NCI-H345 treated with DMSO at 0.1 percent for 48 hours (cell line): ENCODE results near the gene PSME1.
A peak's percentile ranks its signal among the peaks of the same experiment; 100 is the strongest.

Experiments used
- DNase-seq: peaks from one replicate; lab custom pipeline; 2025; ENCODE audit not compliant: unreplicated experiment; lab: John Stamatoyannopoulos, UW

Gene PSME1

GRCh38 chr14:24171422-24172260 lies 35.6 kb downstream of the PSME1 start, which contains the start of gene REC8:
Gene REC8 (plus strand): TSS chr14:24172080. CDS start chr14:24172553, 473 bp downstream.
- DNase-seq, result peak; percentile 74

- no peak for DNase-seq
Measured at GRCh38 chr14:24172261-24172860, 36.4 kb downstream of the PSME1 start.

GRCh38 chr14:24172871-24173281 lies 36.9 kb downstream of the PSME1 start:
- DNase-seq, result no peak

- DNase-seq, result no peak
Measured at GRCh38 chr14:24176599-24176998, 40.6 kb downstream of the PSME1 start.

- DNase-seq, result no peak
Measured at GRCh38 chr14:24177041-24177825, 41.2 kb downstream of the PSME1 start.

- DNase-seq, result no peak
Measured at GRCh38 chr14:24177891-24178290, 41.9 kb downstream of the PSME1 start.

- no peak for DNase-seq
Measured at GRCh38 chr14:24178399-24179178, 42.6 kb downstream of the PSME1 start.

GRCh38 chr14:24179294-24179960 lies 43.4 kb downstream of the PSME1 start:
- DNase-seq, result no peak

- DNase-seq, result no peak
Measured at GRCh38 chr14:24179961-24180796, 44.2 kb downstream of the PSME1 start.

- no peak for DNase-seq
Measured at GRCh38 chr14:24181371-24182077, 45.5 kb downstream of the PSME1 start.

GRCh38 chr14:24182110-24182882 lies 46.3 kb downstream of the PSME1 start:
- DNase-seq, result no peak

- DNase-seq, result no peak
Measured at GRCh38 chr14:24183014-24183481, 47.1 kb downstream of the PSME1 start.

GRCh38 chr14:24184104-24184970 lies 48.3 kb downstream of the PSME1 start:
- DNase-seq, result no peak

GRCh38 chr14:24185026-24185425 lies 49.0 kb downstream of the PSME1 start:
- no peak for DNase-seq

- DNase-seq, result no peak
Measured at GRCh38 chr14:24185741-24186140, 49.7 kb downstream of the PSME1 start.

GRCh38 chr14:24186831-24187538 lies 51.0 kb downstream of the PSME1 start:
- DNase-seq, result no peak
